AG08396 (cell line): ENCODE measurements around the gene EPHA8.

Experiments used
- DNase-seq: peaks from one replicate; pipeline ENCODE4 v3.0.0; 2012; ENCODE audit warnings: low spot score, mixed read lengths

EPHA8 gene

GRCh38 chr1:22592919-22593790, 29.9 kb downstream of the EPHA8 start:
- DNase-seq = no peak

DNA sequence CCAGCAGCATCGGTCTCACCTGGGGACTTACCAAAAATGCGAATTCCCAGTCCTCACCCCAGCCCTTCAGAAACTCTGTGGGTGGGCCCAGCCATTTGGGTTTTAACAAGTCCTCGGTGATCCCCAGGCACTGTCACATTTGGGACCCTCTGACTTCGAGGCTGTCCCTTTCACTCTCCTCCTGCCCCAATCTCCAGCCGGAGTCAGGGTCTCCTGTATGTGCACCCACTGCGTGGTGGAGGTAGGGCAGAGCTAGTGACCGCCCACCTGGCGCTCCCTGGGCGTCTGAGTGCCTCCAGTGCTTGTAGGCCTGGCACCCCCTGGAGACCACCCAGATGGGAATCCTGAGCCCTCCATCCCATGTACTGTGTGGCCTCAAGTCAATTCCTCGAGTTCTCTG, 31.1 kb downstream of the EPHA8 start:
- DNase-seq = no peak

DNA sequence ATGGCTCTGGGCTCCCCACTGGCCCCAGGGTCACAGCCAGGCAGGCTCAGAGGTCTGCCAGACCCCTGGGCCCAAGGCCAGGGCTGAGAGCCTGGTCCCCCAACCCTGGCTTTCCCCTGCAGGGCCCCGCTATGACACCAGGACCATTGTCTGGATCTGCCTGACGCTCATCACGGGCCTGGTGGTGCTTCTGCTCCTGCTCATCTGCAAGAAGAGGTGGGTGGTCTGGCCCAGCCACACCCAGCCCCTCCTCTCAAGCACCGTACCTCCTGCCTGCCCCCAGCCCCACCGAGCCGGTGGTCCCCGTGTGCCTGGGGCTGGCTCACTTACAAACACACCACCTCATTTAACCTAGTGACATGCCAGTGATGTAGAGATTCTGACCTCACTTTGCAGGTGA, 31.8 kb downstream of the EPHA8 start:
- no peak for DNase-seq

- DNase-seq = no peak
Observed at GRCh38 chr1:22597301-22597965, 34.1 kb downstream of the EPHA8 start.

- DNase-seq = no peak
Observed at GRCh38 chr1:22597996-22598395, 34.7 kb downstream of the EPHA8 start.

- no peak for DNase-seq
Observed at GRCh38 chr1:22598736-22599135, 35.4 kb downstream of the EPHA8 start.

- DNase-seq = no peak
Observed at GRCh38 chr1:22600071-22600816, 37.0 kb downstream of the EPHA8 start.

GRCh38 chr1:22600817-22601605, 37.7 kb downstream of the EPHA8 start:
- DNase-seq = no peak

DNA sequence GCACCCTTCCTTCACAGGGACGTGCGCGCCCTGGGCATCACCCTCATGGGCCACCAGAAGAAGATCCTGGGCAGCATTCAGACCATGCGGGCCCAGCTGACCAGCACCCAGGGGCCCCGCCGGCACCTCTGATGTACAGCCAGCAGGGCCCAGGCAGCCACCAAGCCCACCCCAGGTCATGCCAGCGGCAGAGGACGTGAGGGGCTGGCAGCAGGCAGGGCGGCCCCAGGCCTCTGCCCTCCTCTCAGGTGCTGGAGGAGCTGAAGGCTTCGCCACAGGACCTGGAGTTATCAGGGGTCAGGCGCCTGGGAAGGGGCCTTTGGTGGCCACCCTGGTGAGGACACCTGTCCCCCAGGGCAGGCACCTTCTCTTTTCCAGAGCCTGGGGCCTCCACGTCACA, 38.3 kb downstream of the EPHA8 start:
- DNase-seq = no peak

DNA sequence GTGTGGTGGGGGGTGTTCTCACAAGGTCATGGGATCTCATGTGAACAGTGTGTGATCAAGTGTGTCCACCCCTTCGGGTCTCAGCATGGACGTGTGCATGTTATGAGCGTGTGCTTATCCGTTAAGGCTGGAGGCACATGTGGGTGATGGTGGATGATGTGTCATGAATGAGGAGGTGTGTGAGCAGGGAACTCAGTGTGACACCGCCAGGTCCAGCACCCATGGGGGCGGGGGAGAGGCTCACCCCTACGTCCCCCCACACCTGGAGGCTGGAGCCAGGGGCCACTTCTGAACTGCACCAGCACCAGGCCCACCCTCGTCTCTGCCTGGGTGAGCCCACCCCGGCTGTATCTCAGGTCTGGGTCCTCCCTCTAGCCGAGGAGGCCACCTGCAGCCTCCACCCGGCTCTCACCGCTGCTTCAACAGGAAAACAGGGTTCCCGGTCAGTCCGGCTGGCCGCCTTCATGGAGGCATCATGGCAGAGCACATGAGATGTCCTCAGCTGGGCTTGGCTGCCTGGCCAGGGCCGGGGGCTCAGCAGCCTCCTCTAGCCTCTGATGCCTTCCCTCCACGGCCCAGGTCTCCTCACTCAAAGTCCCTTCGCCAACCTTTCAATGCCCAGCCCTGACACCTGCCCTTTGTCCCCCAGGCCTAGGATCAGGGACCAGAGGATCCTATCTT, 38.9 kb downstream of the EPHA8 start:
- DNase-seq = no peak

DNA sequence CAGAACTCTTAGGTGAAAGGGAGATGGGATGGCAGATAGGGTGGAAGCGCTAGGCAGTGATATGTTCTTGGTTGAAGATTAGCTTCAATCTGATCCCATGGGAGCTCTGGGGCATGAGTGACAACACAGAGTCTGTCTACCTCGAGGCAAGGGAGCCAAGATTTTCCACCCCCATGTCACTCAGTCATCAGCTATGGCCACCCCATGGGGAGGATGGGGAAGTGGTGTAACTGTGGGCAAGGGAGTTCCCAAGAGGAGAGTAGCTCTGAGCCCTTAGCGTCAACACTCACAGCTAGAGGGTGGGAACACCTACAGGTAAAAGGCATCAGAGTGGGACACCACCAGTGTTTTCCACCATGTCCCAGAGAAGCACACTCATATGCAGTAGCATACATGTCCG, 42.9 kb downstream of the EPHA8 start:
- DNase-seq = no peak

GRCh38 chr1:22607154-22607553, 43.9 kb downstream of the EPHA8 start:
- DNase-seq = peak; percentile 40

- no peak for DNase-seq
Observed at GRCh38 chr1:22608361-22608760, 45.1 kb downstream of the EPHA8 start.

DNA sequence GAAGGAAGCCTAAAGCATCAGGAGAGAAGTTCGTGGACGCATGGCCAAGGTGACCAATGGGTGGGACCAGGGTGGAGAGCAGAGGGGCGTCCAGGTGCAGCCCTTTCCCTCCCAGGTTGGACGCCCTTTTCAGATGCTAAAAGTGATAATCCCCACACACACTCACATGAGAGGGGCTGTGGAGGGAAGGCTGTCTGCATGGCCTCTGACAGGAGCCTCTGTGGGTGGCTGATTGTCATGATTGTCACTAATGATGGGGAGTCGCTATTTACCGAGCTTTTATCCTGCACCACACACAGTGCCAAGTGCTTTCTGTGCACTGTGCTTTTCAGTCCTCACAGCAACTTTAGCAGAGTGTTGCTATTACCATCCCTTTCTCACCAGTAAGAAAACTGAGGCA, 46.0 kb downstream of the EPHA8 start:
- DNase-seq = no peak

DNA sequence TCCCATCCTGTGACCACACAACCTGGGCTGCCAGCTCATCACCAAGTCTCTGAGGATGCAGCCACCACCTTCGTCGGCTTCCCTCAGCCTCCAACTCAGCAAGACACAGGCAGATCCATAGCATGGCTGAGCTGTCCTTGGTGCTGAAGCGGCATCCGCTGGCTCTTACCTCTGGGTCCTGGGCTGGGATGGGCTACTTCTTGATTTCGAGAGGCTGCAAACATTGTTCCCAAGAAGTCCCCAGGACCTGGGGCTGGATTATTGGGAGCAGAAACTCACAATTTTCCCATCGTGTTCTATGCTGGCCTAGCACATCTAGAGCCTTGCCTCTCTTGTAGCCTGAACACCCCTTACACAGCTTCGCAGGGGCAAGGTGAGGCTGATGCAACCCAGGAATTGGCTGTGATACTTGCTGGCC, 48.2 kb downstream of the EPHA8 start:
- peak; percentile 56 for DNase-seq

DNA sequence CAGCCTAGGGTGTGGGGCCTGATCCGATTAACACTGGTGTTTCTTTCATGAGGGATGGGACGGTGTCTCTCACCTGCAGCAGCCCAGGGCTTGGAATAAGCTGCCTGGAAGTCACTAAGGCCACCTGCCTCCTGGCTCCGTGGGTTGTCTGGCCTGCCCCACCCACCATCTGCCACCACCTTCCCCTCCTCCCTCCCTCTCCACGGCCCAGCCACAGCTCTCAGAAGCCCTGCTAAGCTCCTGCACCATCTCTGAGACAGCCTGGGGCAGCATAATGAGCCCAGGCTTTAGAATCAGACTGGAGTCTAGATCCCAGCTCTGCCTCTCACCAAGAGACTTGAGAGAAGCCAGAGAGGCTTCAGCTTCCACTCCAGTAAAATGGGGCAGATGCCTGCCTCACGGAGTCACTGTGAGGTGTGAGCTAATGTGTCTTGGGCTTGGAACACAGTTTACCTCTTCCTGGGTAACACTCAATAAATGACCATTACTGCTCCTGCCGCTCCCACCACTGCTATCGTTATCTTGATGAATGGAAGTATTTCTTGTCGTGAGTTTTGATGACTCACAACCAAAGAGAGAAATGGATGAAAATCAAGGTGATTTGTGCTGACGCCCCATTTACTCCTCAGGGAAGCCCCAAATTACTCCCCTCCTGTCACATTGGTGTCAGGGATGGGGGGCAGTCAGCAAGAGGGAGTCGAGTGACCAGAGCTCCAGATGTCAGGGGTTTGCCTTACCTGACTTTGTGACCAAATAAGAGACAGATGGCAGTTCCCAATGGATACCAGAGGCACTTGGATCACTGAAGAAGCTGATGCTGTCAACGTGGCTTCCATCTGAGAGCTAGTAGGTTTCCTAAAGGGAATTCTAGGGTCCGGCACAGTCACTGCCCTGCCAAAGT, 49.6 kb downstream of the EPHA8 start:
- DNase-seq = no peak

GRCh38 chr1:22613572-22613918, 50.3 kb downstream of the EPHA8 start:
- DNase-seq = no peak

DNA sequence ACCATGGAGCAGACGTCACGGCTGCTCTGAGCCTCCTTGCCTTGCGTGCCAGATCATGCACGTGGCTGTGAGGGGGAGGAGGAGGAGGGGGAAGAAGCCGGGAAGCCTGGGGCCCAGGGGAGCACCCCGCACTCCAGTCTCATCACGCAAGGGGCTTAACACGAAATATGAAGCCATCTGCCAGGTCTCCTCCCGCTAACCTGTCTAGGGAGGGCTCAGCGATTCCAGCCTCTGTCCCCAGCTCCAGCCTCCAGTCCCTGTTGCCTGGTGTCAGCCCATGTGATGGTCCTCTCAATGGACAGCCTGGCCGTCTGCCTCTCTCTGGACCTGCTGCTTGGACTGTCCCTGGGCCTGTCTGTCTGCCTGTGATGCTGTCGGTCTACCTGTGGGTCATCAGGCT, 50.7 kb downstream of the EPHA8 start:
- DNase-seq = no peak

DNA sequence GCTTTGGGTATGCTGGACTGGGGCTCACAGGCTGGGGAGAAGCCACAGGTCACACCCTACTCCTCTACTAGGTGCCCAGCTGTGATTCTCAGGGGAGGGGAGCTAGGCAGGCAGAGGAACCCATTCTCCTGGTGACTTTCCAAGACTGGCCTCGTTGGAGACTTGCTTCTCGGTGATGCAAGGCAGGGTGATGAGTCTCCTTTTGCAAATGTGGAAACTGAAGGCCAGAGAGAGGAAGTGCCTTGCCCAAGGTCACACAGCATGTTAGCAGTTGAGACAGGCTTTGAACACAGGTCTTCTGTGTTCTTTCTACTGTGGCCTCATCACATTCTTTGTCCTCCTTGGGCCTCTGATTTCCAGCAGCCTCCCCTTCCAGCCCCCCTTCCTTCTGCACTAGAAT, 52.6 kb downstream of the EPHA8 start:
- DNase-seq = no peak

GRCh38 chr1:22616571-22616970, 53.3 kb downstream of the EPHA8 start:
- no peak for DNase-seq

DNA sequence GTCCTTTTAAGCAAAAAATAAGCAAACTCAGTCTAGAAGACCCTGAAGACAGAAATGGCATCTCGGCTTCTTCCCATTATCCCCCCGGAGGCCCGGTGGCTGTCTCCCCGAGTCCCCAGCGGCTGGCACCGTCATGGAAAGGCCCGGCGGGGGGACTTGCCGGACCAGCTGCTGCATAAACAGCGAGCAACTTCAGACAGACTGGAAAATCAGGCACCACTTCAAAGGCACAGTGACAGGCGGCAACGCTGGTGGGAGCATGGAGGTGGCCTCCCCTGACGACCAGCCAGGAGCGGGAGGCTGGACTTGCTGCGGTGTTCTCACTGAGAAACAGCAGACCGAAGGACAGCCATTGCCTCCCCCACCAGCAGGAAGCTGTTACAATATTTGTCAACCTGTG, 54.8 kb downstream of the EPHA8 start:
- DNase-seq = no peak
